Activated naive CD8-positive, alpha-beta T cell treated with anti-CD3 and anti-CD28 coated beads, Interleukin-2, amount 10 ng/mL, durations not matched to agents 7 days and 5 days (primary cell): ENCODE data around the gene BIRC6. TPM values are rescaled to one million over a fixed set of nuclear protein-coding genes. Genes with fewer than 3 reads are reported as not detected.

Experiments
- ATAC-seq: fragments of 150-1000 bp; cut with Tn5 transposase; one replicate; pipeline ENCODE4 v1.10.0; 2021; ENCODE audit warnings: low read depth, moderate library complexity
- POLR2A ChIA-PET: fragments of 350-600 bp; sonication (Branson Sonifier 250); formaldehyde crosslinking; loops from one replicate; lab custom pipeline; 2021; ENCODE audit warnings: antibody characterized with exemption; lab: Charles Lee
- DNase-seq: peaks from one replicate; pipeline ENCODE4 v3.0.0; 2021
- H3K27ac Mint-ChIP-seq: one replicate; pipeline ENCODE4 v1.8.0; 2022; ENCODE audit warnings: mild to moderate bottlenecking, mixed read lengths
- H3K27me3 Mint-ChIP-seq: one replicate; pipeline ENCODE4 v1.8.0; 2022; ENCODE audit warnings: mild to moderate bottlenecking, moderate library complexity, mixed read lengths
- H3K36me3 Mint-ChIP-seq: one replicate; pipeline ENCODE4 v1.8.0; 2021; ENCODE audit warnings: mild to moderate bottlenecking, mixed read lengths
- H3K4me1 Mint-ChIP-seq: one replicate; pipeline ENCODE4 v1.8.0; 2021; ENCODE audit warnings: mixed read lengths
- H3K4me3 Mint-ChIP-seq: one replicate; pipeline ENCODE4 v1.8.0; 2022; ENCODE audit warnings: mild to moderate bottlenecking, moderate library complexity, mixed read lengths
- H3K9me3 Mint-ChIP-seq: one replicate; pipeline ENCODE4 v1.8.0; 2021; ENCODE audit warnings: mixed read lengths
- total RNA-seq, 2 experiments: library from RNA; stranded (reverse); gene quantifications; one replicate each; pipeline ENCODE4 v1.2.3, GENCODE V29; 2021

The BIRC6 gene
- total RNA-seq, 2 experiments from 2014 or later, result 125 to 132 TPM

- peaks cover 57% of the 10 kb centered on the region for H3K36me3 Mint-ChIP-seq
- no peak overlapping the region for H3K27ac Mint-ChIP-seq
- H3K4me3 Mint-ChIP-seq, result no peak overlapping the region
- H3K4me1 Mint-ChIP-seq, result peaks cover 6% of the 10 kb centered on the region
- POLR2A ChIA-PET, result no interaction called here
- ATAC-seq (no peak), DNase-seq (no peak)
- H3K9me3 Mint-ChIP-seq, result peaks cover 3% of the 10 kb centered on the region
- H3K27me3 Mint-ChIP-seq, result no peaks in the 10 kb centered on the region
These were observed 207.7 kb downstream of the BIRC6 start for GRCh38 chr2:32564417-32565035.

- Mint-ChIP-seq H3K27ac (no peak overlapping the region), H3K9me3 (peaks cover 3% of the 10 kb centered on the region), H3K4me1 (peaks cover 7% of the 10 kb centered on the region), H3K4me3 (no peak overlapping the region), H3K36me3 (peaks cover 61% of the 10 kb centered on the region), H3K27me3 (no peaks in the 10 kb centered on the region)
- no peak for DNase-seq
- POLR2A ChIA-PET, result no interaction called here
- no peak for ATAC-seq
These were observed 209.1 kb downstream of the BIRC6 start for GRCh38 chr2:32565902-32566301.

DNA sequence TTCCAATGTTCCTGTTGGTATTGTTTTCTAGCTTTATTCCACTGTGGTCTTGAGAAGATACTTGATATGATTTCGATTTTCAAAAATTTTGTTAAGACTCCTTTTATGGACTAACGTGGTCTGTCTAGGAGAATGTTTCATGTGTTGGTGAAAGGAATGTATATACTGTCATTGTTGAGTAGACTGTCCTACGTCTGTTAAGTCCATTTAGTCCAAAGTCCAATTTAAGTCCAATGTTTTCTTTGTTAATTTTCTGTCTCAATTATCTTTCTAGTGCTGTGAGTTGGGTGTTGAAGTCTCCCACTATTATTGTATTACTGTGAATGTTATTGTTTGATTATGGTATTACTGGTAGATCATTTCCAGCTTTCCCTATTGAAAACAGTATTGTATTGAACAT lies 215.2 kb downstream of the BIRC6 start:
- Mint-ChIP-seq H3K4me3 (no peak overlapping the region), H3K9me3 (peaks cover 1% of the 10 kb centered on the region), H3K27me3 (no peaks in the 10 kb centered on the region), H3K27ac (peak overlapping the region; percentile 52), H3K4me1 (peaks cover 24% of the 10 kb centered on the region), H3K36me3 (peaks cover 56% of the 10 kb centered on the region)
- POLR2A ChIA-PET, result no interaction called here
- ATAC-seq (no peak), DNase-seq (no peak)

GRCh38 chr2:32572737-32573136 lies 215.9 kb downstream of the BIRC6 start:
- peaks cover 1% of the 10 kb centered on the region for H3K9me3 Mint-ChIP-seq
- H3K4me1 Mint-ChIP-seq, result peaks cover 24% of the 10 kb centered on the region
- no peaks in the 10 kb centered on the region for H3K27me3 Mint-ChIP-seq
- H3K36me3 Mint-ChIP-seq, result peaks cover 50% of the 10 kb centered on the region
- peak overlapping the region; percentile 76 for H3K27ac Mint-ChIP-seq
- peak overlapping the region; percentile 61 for H3K4me3 Mint-ChIP-seq
- peak; percentile 97 for ATAC-seq
- POLR2A ChIA-PET, result no interaction called here
- DNase-seq, result no peak

DNA sequence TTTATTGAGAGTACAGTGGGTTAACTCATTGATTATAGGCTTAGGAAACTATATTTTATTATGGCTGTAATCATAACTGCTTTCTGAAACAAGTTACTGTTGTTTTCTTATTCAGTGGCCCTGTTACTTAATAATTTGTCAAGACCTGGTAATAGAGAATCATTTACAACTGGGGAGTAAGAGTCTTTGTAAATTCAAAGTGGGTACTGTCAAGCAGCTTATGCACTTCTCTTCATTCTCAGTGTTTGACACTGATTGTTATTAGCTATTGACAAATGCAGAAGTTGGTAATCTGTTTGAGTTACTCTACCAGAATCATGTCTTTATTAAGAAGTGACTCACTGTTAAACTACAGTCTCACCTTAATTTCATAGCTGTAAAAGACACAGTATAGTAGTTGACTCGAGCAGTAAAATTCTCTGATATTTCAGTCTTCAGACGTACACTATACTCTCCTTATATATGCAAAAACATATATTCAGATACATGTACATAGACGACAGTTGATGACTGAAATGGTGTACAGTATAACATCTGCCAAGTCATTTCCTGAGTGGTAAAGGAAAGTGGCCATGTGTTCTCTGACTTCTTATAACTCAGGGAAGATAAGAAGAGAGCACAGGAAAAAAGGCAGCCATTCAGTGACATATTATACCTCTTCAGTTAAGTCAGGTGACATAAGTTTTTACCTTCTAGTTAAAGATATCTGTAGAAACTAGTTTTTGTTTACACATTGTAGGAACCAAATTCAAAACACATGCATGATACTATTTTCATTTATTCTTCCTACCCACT lies 235.0 kb downstream of the BIRC6 start:
- ATAC-seq (peak; percentile 99), DNase-seq (no peak)
- POLR2A ChIA-PET, result no interaction called here
- Mint-ChIP-seq H3K36me3 (peaks cover 26% of the 10 kb centered on the region), H3K4me3 (peak overlapping the region; percentile 49), H3K27ac (peak overlapping the region; percentile 78), H3K9me3 (no peaks in the 10 kb centered on the region), H3K4me1 (peaks cover 21% of the 10 kb centered on the region), H3K27me3 (no peaks in the 10 kb centered on the region)

- no peak for DNase-seq
- POLR2A ChIA-PET, result no interaction called here
- peaks cover 20% of the 10 kb centered on the region for H3K4me1 Mint-ChIP-seq
- H3K36me3 Mint-ChIP-seq, result peaks cover 30% of the 10 kb centered on the region
- H3K27me3 Mint-ChIP-seq, result no peaks in the 10 kb centered on the region
- ATAC-seq, result no peak
- H3K9me3 Mint-ChIP-seq, result no peaks in the 10 kb centered on the region
- peak overlapping the region; percentile 11 for H3K27ac Mint-ChIP-seq
- H3K4me3 Mint-ChIP-seq, result no peak overlapping the region
These were observed 237.8 kb downstream of the BIRC6 start for GRCh38 chr2:32594573-32594972.

- DNase-seq (no peak), ATAC-seq (no peak)
- no peaks in the 10 kb centered on the region for H3K4me1 Mint-ChIP-seq
- H3K9me3 Mint-ChIP-seq, result no peaks in the 10 kb centered on the region
- H3K27ac Mint-ChIP-seq, result no peak overlapping the region
- H3K27me3 Mint-ChIP-seq, result no peaks in the 10 kb centered on the region
- peaks cover 20% of the 10 kb centered on the region for H3K36me3 Mint-ChIP-seq
- POLR2A ChIA-PET, result no interaction called here
- no peak overlapping the region for H3K4me3 Mint-ChIP-seq
These were observed 254.5 kb downstream of the BIRC6 start for GRCh38 chr2:32611366-32611765.

- Mint-ChIP-seq H3K36me3 (peaks cover 20% of the 10 kb centered on the region), H3K27ac (no peak overlapping the region), H3K4me1 (no peaks in the 10 kb centered on the region), H3K9me3 (no peaks in the 10 kb centered on the region), H3K27me3 (no peaks in the 10 kb centered on the region), H3K4me3 (no peak overlapping the region)
- no peak for DNase-seq
- POLR2A ChIA-PET, result no interaction called here
- no peak for ATAC-seq
These were observed 254.9 kb downstream of the BIRC6 start for GRCh38 chr2:32611771-32612170.

DNA sequence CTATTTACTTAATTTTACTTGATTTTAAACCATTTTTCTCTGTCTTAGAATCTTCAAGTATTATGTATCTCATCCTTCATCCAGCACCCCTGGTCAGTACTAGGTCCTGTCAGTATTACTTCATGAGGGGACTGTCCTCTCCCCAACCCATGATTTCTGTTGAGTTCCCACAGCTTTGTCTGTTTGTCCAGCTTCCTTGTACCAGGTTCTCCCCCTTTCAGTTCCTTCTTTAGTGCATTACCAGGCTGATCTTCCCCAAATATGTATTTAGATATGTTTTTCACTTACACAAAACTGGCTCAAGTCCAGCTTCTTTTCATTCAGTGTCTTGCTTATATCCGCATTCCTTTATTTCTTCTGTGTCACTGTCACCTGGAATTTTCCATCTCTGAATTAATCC lies 257.3 kb downstream of the BIRC6 start:
- H3K36me3 Mint-ChIP-seq, result peaks cover 23% of the 10 kb centered on the region
- no peaks in the 10 kb centered on the region for H3K27me3 Mint-ChIP-seq
- H3K4me1 Mint-ChIP-seq, result no peaks in the 10 kb centered on the region
- POLR2A ChIA-PET, result no interaction called here
- no peak overlapping the region for H3K27ac Mint-ChIP-seq
- no peak overlapping the region for H3K4me3 Mint-ChIP-seq
- no peaks in the 10 kb centered on the region for H3K9me3 Mint-ChIP-seq
- DNase-seq (no peak), ATAC-seq (no peak)

DNA sequence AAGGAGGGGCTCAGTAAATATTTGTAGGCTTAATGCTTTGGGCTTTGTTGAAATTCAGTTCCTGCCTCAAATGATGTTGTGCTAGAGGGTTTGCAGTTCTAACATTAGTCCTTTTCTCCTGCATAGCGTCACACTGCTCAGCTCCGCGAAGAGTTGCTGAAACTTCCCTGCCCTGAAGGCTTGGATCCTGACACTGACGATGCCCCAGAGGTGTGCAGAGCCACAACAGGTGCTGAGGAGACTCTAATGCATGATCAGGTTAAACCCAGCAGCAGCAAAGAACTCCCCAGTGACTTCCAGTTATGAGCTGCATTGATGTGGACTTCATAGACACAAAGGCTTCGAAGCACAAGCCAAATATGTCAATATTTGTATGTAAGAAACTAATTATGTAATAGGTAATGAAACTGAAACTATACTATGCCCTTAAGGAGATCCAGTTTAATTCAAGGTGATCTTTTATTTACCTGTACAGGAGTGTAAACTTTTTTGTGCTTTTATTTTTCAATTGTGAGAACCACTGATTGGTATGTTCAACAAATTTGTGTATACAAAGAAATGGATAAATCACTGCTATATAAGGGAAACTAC lies 260.9 kb downstream of the BIRC6 start:
- peak overlapping the region; percentile 14 for H3K27ac Mint-ChIP-seq
- POLR2A ChIA-PET, result no interaction called here
- DNase-seq (no peak), ATAC-seq (no peak)
- no peaks in the 10 kb centered on the region for H3K4me1 Mint-ChIP-seq
- H3K27me3 Mint-ChIP-seq, result no peaks in the 10 kb centered on the region
- peaks cover 25% of the 10 kb centered on the region for H3K36me3 Mint-ChIP-seq
- no peaks in the 10 kb centered on the region for H3K9me3 Mint-ChIP-seq
- no peak overlapping the region for H3K4me3 Mint-ChIP-seq

- Mint-ChIP-seq H3K4me3 (no peak overlapping the region), H3K27me3 (no peaks in the 10 kb centered on the region), H3K4me1 (peaks cover 6% of the 10 kb centered on the region), H3K9me3 (no peaks in the 10 kb centered on the region), H3K36me3 (peaks cover 15% of the 10 kb centered on the region), H3K27ac (no peak overlapping the region)
- DNase-seq (no peak), ATAC-seq (no peak)
- POLR2A ChIA-PET, result no interaction called here
These were observed 265.9 kb downstream of the BIRC6 start for GRCh38 chr2:32622570-32623310.

DNA sequence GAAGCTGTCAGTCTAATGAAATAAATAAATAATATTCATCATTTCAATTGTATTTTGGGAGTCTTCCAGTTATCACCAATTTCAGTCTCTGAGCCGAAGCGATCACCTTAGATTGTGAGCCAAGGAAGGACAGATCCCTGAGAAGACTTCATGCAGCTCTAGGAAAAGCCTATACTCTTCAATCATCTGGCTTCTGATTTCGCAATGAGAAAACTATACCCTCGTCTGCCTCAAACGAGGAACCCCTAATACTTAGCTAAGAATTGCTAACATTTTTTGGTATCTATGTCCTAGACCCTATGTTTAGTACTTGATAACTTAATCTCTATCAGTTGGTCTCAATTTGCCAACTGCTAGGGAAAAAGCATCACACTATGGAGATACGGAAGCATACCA lies 266.5 kb downstream of the BIRC6 start:
- Mint-ChIP-seq H3K4me3 (no peak overlapping the region), H3K9me3 (no peaks in the 10 kb centered on the region), H3K27me3 (no peaks in the 10 kb centered on the region), H3K4me1 (peaks cover 7% of the 10 kb centered on the region), H3K36me3 (peaks cover 14% of the 10 kb centered on the region), H3K27ac (no peak overlapping the region)
- ATAC-seq (no peak), DNase-seq (no peak)
- POLR2A ChIA-PET, result no interaction called here

- no peak for DNase-seq
- Mint-ChIP-seq H3K9me3 (no peaks in the 10 kb centered on the region), H3K4me3 (no peak overlapping the region), H3K27ac (no peak overlapping the region), H3K27me3 (no peaks in the 10 kb centered on the region), H3K36me3 (peaks cover 14% of the 10 kb centered on the region), H3K4me1 (peaks cover 15% of the 10 kb centered on the region)
- ATAC-seq, result no peak
- POLR2A ChIA-PET, result no interaction called here
These were observed 268.0 kb downstream of the BIRC6 start for GRCh38 chr2:32624812-32625211.
